Measurements from ENCODE around the gene TADA2A.
A peak's percentile ranks its signal among the peaks of the same experiment; 100 is the strongest.

The TADA2A gene

DNA sequence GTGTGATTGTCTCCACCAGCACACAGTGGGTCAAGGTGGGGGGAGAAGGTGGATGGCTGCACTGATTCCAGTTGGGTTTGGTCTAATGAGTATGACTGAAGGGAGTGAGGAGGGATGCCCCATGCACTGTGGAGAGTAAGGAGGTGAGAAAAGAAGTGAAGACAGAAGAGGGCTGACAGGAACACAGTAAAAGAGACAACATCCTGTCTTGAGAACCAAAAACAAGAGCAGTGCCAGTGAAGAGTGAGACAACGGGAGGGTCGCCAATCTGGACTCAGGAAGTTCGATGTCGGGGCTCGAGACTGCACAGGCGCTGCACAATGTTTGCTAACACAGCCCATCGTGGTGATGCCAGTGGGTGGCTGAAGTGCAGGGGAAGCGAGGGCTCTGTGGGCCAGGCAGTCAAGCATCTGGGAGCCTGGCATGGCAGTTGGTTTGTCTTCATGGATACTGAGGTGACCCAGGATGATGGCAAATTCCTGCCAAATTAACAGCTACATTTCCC, 117.1 kb downstream of the TADA2A start:
- DNase-seq (ENCODE audit: low read depth), result no peak

- peak; percentile 76 for DNase-seq (ENCODE audit: low read depth)
These were observed 120.7 kb downstream of the TADA2A start for GRCh38 chr17:37527249-37527851.

Measured in ELR (cell line).